GM23338 (cell line): ENCODE results near the gene CYB5R4. TPM values are rescaled to one million over a fixed set of nuclear protein-coding genes. Genes with fewer than 3 reads are reported as not detected.

Experiments used
- ATAC-seq: fragments of 200-7000 bp; cut with Tn5 transposase; 3 replicates; pipeline ENCODE4 v1.9.1; 2020
- DNase-seq: peaks from one replicate; pipeline ENCODE4 v3.0.0-alpha.2; 2015; ENCODE audit warnings: low spot score
- H2AFZ ChIP-seq: fragments of 200-600 bp; sonication (generic); 2 replicates; pipeline ENCODE4 v1.8.0; 2016; ENCODE audit warnings: antibody characterized with exemption, mild to moderate bottlenecking, moderate library complexity
- H3F3A ChIP-seq: fragments of 200-600 bp; sonication (generic); replicated peaks from 2 replicates; pipeline ENCODE4 v1.8.0; 2017; ENCODE audit warnings: antibody characterized with exemption, mixed run types, low read depth
- H3K27ac ChIP-seq: fragments of 200-600 bp; sonication (generic); 2 replicates; pipeline ENCODE4 v1.6.1; 2016; ENCODE audit warnings: low read depth
- H3K27me3 ChIP-seq: fragments of 200-600 bp; sonication (generic); 2 replicates; pipeline ENCODE4 v1.8.0; 2016; ENCODE audit warnings: mild to moderate bottlenecking, mixed run types, moderate library complexity; ENCODE audit not compliant: insufficient read depth
- H3K36me3 ChIP-seq: fragments of 200-600 bp; sonication (generic); 2 replicates; pipeline ENCODE4 v1.8.0; 2016; ENCODE audit warnings: mild to moderate bottlenecking; ENCODE audit not compliant: insufficient read depth
- H3K4me1 ChIP-seq: fragments of 200-600 bp; sonication (generic); 2 replicates; pipeline ENCODE4 v1.8.0; 2016; ENCODE audit warnings: mild to moderate bottlenecking, moderate library complexity; ENCODE audit not compliant: insufficient read depth
- H3K4me2 ChIP-seq: fragments of 200-600 bp; sonication (generic); 2 replicates; pipeline ENCODE4 v1.7.1; 2017; ENCODE audit warnings: mixed run types
- H3K4me3 ChIP-seq: fragments of 200-600 bp; sonication (generic); 2 replicates; pipeline ENCODE4 v1.6.1; 2016; ENCODE audit warnings: mixed run types
- H3K79me2 ChIP-seq: fragments of 200-600 bp; sonication (generic); replicated peaks from 2 replicates; pipeline ENCODE4 v1.8.0; 2017; ENCODE audit warnings: mild to moderate bottlenecking; ENCODE audit not compliant: insufficient read depth
- H3K9me2 ChIP-seq: fragments of 200-600 bp; sonication (generic); 2 replicates; pipeline ENCODE4 v1.8.0; 2017; ENCODE audit not compliant: insufficient read depth
- H4K20me1 ChIP-seq: fragments of 200-600 bp; sonication (generic); replicated peaks from 2 replicates; pipeline ENCODE4 v1.8.0; 2017; ENCODE audit warnings: mild to moderate bottlenecking; ENCODE audit not compliant: insufficient read depth
- H3K27ac Mint-ChIP-seq: 2 replicates; pipeline ENCODE4 v1.8.0; 2020; ENCODE audit warnings: inconsistent platforms, mild to moderate bottlenecking, moderate library complexity, mixed read lengths
- H3K27me3 Mint-ChIP-seq: 3 replicates; pipeline ENCODE4 v1.8.0; 2022; ENCODE audit warnings: low read depth, mild to moderate bottlenecking, moderate library complexity, mixed read lengths, inconsistent platforms; ENCODE audit not compliant: insufficient read depth, poor library complexity
- H3K36me3 Mint-ChIP-seq: 3 replicates; pipeline ENCODE4 v1.8.0; 2021; ENCODE audit warnings: low read depth, mild to moderate bottlenecking, inconsistent platforms, moderate library complexity, mixed read lengths
- H3K4me1 Mint-ChIP-seq: 3 replicates; pipeline ENCODE4 v1.8.0; 2020; ENCODE audit warnings: mild to moderate bottlenecking, inconsistent platforms, mixed read lengths
- H3K4me3 Mint-ChIP-seq: 3 replicates; pipeline ENCODE4 v1.8.0; 2021; ENCODE audit warnings: moderate library complexity, mild to moderate bottlenecking, inconsistent platforms, mixed read lengths
- H3K9me3 Mint-ChIP-seq: 3 replicates; pipeline ENCODE4 v1.8.0; 2020; ENCODE audit warnings: moderate library complexity, mild to moderate bottlenecking, inconsistent platforms, mixed read lengths
- CREB1 ChIP-seq: fragments of 250-450 bp; sonication (Bioruptor Pico); IDR thresholded peaks from 2 replicates; pipeline ENCODE4 v1.5.0; 2020; ENCODE audit warnings: low read depth, mild to moderate bottlenecking, moderate library complexity
- CTCF ChIP-seq, 2 experiments: fragments of 200-600 bp in 1 of 2; sonication (generic) in 1 of 2; conservative IDR thresholded peaks; 2 replicates each; pipeline versions ENCODE4 v1.5.1 to v1.6.1; 2016 to 2017; ENCODE audit warnings: antibody characterized with exemption in 2 of 2, low read depth in 2 of 2, mild to moderate bottlenecking in 2 of 2, moderate library complexity in 1 of 2
- EZH2 ChIP-seq: fragments of 200-600 bp; sonication (generic); IDR thresholded peaks from one replicate; pipeline ENCODE4 v1.8.0; 2017; ENCODE audit warnings: antibody characterized with exemption, mild to moderate bottlenecking, low read depth; ENCODE audit not compliant: unreplicated experiment
- EZH2phosphoT487 ChIP-seq: fragments of 200-600 bp; sonication (generic); IDR thresholded peaks from one replicate; pipeline ENCODE4 v1.8.1; 2018; ENCODE audit warnings: antibody characterized with exemption; ENCODE audit not compliant: unreplicated experiment
- NANOG ChIP-seq: IDR thresholded peaks from 2 replicates; pipeline ENCODE4 v1.6.1; 2016; ENCODE audit warnings: antibody characterized with exemption, borderline replicate concordance
- POLR2AphosphoS5 ChIP-seq: IDR thresholded peaks from 2 replicates; pipeline ENCODE4 v1.6.1; 2016; ENCODE audit warnings: antibody characterized with exemption, low read depth
- STAT1 ChIP-seq: IDR thresholded peaks from one replicate; pipeline ENCODE4 v1.6.1; 2016; ENCODE audit warnings: antibody characterized with exemption; ENCODE audit not compliant: unreplicated experiment
- ZNF114 ChIP-seq: fragments of 250-450 bp; sonication (Bioruptor Pico); IDR thresholded peaks from 2 replicates; pipeline ENCODE4 v1.5.0; 2020; ENCODE audit warnings: mild to moderate bottlenecking, moderate library complexity
- ZNF331 ChIP-seq: fragments of 250-450 bp; sonication (Bioruptor Pico); IDR thresholded peaks from 2 replicates; pipeline ENCODE4 v1.5.0; 2020; ENCODE audit warnings: low read depth, mild to moderate bottlenecking, moderate library complexity
- polyA plus RNA-seq: library from polyadenylated mRNA; unstranded; fragments of >200 nt; fragmentation: Nextera tagmentation; extraction: Ambion mirVana; gene quantifications from 2 replicates; pipeline ENCODE4 v1.2.1, GENCODE V29; 2016
- total RNA-seq: library from RNA; depleted of rRNA; stranded (reverse); fragments of >200 nt; shearing (Covaris generic); gene quantifications from 2 replicates; pipeline ENCODE4 v1.2.3, GENCODE V29; 2014
- TF ChIP-seq, protein P1 (sequence below): IDR thresholded peaks from one replicate; pipeline ENCODE4 v1.6.1; 2018; ENCODE audit warnings: antibody characterized with exemption; ENCODE audit not compliant: unreplicated experiment
- TF ChIP-seq, protein P2 (sequence below): IDR thresholded peaks from 2 replicates; pipeline ENCODE4 v1.6.1; 2016; ENCODE audit warnings: antibody characterized with exemption

Gene CYB5R4
- total and polyA plus RNA-seq, 2 experiments from 2014 or later, result 8.9 to 17.2 TPM

DNA sequence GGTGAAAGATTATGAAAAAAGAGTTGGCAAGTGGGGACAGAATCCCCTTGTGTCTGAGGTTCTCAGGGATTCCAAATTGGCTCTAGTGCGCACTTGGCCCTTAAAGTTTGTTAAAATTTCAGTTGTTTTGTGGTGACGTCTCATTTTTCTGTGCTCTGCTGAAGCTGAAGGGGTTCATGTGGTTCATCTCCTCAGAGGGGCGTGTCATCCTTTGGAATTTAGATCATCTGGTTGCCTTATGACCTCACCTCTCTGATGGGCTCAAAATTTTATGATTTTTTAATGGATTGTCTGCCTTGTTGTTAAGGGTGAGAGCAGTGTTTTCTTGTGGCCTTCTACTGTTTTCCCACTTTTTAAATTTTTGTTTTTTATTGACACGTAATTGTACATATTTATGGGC lies 20.3 kb downstream of the CYB5R4 start (continued):
- no peak for TF ChIP-seq CTCF (conservative IDR thresholded peaks at IDR 0.05; ENCODE audit: low read depth in 2 of 2)

GRCh38 chr6:83883240-83883639 lies 23.8 kb downstream of the CYB5R4 start:
- no peaks in the 10 kb centered on the region for H3K9me3 Mint-ChIP-seq
- H4K20me1 ChIP-seq, result no peaks in the 10 kb centered on the region; the same call in 1 of the 2 replicates
- no peak overlapping the region for H3K4me2 ChIP-seq
- H3K9me2 ChIP-seq, result no peaks in the 10 kb centered on the region
- no peak overlapping the region for H2AFZ ChIP-seq
- H3K4me3 Mint-ChIP-seq, result no peak overlapping the region
- DNase-seq, result no peak
- H3K27ac Mint-ChIP-seq, result no peak overlapping the region
- peaks cover 1% of the 10 kb centered on the region for H3K27me3 Mint-ChIP-seq
- H3K4me1 Mint-ChIP-seq, result peaks cover 5% of the 10 kb centered on the region
- no peak overlapping the region for H3K27ac ChIP-seq
- H3K4me3 ChIP-seq, result no peak overlapping the region
- no peak for ATAC-seq
- H3K36me3 Mint-ChIP-seq, result no peaks in the 10 kb centered on the region
- H3K27me3 ChIP-seq, result no peaks in the 10 kb centered on the region
- no peaks in the 10 kb centered on the region for H3F3A ChIP-seq
- no peaks in the 10 kb centered on the region for H3K4me1 ChIP-seq
- H3K36me3 ChIP-seq, result no peaks in the 10 kb centered on the region
- H3K79me2 ChIP-seq, result peaks cover 45% of the 10 kb centered on the region
- TF ChIP-seq EZH2, result no peak
- no peak for TF ChIP-seq CREB1 (CRISPR knock-in tag)
- TF ChIP-seq NANOG, result no peak
- no peak for TF ChIP-seq ZNF331
- no peak for TF ChIP-seq EZH2phosphoT487
- TF ChIP-seq CTCF (conservative IDR thresholded peaks at IDR 0.05; ENCODE audit: low read depth in 2 of 2), result no peak
- TF ChIP-seq STAT1, result no peak
- TF ChIP-seq, protein P1, sequence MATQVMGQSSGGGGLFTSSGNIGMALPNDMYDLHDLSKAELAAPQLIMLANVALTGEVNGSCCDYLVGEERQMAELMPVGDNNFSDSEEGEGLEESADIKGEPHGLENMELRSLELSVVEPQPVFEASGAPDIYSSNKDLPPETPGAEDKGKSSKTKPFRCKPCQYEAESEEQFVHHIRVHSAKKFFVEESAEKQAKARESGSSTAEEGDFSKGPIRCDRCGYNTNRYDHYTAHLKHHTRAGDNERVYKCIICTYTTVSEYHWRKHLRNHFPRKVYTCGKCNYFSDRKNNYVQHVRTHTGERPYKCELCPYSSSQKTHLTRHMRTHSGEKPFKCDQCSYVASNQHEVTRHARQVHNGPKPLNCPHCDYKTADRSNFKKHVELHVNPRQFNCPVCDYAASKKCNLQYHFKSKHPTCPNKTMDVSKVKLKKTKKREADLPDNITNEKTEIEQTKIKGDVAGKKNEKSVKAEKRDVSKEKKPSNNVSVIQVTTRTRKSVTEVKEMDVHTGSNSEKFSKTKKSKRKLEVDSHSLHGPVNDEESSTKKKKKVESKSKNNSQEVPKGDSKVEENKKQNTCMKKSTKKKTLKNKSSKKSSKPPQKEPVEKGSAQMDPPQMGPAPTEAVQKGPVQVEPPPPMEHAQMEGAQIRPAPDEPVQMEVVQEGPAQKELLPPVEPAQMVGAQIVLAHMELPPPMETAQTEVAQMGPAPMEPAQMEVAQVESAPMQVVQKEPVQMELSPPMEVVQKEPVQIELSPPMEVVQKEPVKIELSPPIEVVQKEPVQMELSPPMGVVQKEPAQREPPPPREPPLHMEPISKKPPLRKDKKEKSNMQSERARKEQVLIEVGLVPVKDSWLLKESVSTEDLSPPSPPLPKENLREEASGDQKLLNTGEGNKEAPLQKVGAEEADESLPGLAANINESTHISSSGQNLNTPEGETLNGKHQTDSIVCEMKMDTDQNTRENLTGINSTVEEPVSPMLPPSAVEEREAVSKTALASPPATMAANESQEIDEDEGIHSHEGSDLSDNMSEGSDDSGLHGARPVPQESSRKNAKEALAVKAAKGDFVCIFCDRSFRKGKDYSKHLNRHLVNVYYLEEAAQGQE, result no peak
- no peak for TF ChIP-seq ZNF114 (CRISPR knock-in tag)
- TF ChIP-seq, protein P2, sequence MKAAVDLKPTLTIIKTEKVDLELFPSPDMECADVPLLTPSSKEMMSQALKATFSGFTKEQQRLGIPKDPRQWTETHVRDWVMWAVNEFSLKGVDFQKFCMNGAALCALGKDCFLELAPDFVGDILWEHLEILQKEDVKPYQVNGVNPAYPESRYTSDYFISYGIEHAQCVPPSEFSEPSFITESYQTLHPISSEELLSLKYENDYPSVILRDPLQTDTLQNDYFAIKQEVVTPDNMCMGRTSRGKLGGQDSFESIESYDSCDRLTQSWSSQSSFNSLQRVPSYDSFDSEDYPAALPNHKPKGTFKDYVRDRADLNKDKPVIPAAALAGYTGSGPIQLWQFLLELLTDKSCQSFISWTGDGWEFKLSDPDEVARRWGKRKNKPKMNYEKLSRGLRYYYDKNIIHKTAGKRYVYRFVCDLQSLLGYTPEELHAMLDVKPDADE, result no peak
- TF ChIP-seq POLR2AphosphoS5, result no peak
